ENCODE data around the gene RPL27A.

RPL27A gene

DNA sequence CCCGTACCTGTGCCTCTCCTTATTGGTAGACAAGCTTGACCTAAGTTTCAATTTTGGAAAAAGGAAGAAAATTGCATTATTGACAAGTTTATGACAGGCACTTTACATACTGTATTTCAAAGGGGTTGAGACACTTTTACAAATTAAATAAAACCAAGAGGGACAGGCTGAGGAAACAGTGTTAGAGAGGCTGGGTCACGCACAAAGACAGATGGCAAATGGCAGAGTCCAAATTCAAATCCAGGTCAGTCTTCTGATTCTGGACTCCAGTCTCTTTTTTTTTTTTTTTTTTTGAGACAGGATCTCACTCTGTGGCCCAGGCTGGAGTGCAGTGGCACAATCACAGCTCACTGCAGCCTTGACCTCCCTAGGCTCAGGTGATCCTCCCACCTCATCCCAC, 10.2 kb upstream of the RPL27A start:
- H3K4me3 ChIP-seq (ENCODE audit: low read depth, low read length), result no peak overlapping the region
- TF ChIP-seq, protein P1, sequence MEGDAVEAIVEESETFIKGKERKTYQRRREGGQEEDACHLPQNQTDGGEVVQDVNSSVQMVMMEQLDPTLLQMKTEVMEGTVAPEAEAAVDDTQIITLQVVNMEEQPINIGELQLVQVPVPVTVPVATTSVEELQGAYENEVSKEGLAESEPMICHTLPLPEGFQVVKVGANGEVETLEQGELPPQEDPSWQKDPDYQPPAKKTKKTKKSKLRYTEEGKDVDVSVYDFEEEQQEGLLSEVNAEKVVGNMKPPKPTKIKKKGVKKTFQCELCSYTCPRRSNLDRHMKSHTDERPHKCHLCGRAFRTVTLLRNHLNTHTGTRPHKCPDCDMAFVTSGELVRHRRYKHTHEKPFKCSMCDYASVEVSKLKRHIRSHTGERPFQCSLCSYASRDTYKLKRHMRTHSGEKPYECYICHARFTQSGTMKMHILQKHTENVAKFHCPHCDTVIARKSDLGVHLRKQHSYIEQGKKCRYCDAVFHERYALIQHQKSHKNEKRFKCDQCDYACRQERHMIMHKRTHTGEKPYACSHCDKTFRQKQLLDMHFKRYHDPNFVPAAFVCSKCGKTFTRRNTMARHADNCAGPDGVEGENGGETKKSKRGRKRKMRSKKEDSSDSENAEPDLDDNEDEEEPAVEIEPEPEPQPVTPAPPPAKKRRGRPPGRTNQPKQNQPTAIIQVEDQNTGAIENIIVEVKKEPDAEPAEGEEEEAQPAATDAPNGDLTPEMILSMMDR (conservative IDR thresholded peaks at IDR 0.05; ENCODE audit: low read depth, low read length), result no peak
- DNase-seq (ENCODE audit: low read depth), result no peak

DNA sequence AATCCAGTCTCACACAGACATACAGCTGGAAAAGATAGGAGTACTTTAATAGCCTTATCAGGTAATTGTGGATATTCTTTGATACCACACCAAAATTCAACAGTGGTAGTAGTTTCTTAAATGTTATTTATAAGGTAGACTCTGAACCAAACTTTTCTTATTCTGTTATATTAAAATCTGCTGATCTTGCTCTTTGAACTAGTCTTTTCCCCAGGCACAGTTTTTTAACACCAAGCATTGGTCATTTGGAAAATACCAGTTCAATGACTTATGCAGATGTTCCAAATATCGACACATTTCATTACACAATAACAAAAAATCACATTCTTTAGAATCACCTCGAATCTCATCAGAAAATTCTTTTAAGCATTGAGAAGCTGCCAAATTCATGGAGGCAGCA, 7.7 kb upstream of the RPL27A start:
- no peak for DNase-seq (ENCODE audit: low read depth)
- H3K4me3 ChIP-seq (ENCODE audit: low read depth, low read length), result no peak overlapping the region
- TF ChIP-seq, protein P1 (conservative IDR thresholded peaks at IDR 0.05; ENCODE audit: low read depth, low read length), result no peak

DNA sequence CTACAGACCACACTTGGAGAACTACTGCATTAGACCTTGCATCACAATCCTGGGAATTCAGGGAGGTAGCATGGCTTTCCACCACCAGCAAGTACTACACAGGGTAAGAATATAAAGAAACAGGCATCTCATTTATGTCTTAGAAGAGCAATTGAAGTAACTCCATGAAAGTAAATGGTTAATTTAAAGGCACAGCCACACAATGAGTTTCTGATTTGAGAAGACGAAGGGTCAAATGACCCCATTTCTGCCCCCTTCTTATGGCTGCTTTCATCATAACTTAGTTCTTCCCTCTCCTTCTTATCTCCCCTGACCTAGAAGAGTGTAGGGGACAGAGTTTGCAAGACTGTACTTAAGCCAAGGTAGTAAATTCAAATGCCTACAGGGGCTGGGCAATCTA, 6.1 kb upstream of the RPL27A start:
- H3K4me3 ChIP-seq (ENCODE audit: low read depth, low read length), result no peak overlapping the region
- no peak for DNase-seq (ENCODE audit: low read depth)
- TF ChIP-seq, protein P1 (conservative IDR thresholded peaks at IDR 0.05; ENCODE audit: low read depth, low read length), result no peak

DNA sequence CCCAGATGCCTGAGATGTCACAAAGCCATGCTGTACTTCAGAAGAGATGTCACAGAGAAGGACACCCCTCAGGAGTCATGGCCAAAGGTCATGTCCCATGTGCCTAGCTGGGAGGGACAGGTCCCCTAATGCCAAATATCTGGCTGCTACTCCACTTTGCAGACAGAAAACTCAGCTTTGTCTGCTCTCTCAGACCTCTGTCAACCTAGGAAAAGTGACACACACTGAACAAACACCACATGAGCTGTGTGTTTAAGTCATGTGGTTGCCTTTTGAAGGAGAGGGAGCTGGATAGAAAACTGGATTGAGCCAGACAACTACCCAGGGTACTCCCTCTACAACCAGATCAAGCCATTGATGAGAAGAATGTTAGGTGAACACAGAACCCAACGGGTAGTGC, 3.6 kb upstream of the RPL27A start:
- TF ChIP-seq, protein P1 (conservative IDR thresholded peaks at IDR 0.05; ENCODE audit: low read depth, low read length), result no peak
- no peak overlapping the region for H3K4me3 ChIP-seq (ENCODE audit: low read depth, low read length)

DNA sequence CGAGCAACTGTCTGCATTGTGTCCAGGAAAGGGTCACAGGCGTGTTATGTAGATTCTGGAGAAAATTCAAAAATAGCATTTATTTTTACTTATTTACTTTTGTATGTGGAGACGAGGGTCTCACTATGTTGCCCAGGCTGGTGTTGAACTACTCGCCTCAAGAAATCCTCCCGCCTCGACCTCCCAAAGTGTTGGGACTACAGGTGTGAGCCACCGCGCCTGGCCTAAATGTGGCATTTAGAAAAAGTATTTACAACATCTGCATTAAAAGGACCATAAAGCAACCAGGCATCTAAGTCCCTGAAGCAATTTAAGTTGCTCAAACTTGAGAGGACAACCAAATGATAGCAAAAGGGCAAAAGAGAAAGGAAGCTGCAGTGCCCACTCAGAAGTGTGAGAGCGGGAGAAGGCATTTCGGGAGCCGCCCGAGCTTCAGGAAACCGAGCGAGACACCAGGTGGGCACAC, 722 bp upstream of the RPL27A start:
- TF ChIP-seq, protein P1 (conservative IDR thresholded peaks at IDR 0.05; ENCODE audit: low read depth, low read length), result peak; percentile 1
- DNase-seq (ENCODE audit: low read depth), result no peak

More for the DNA sequence above, 3.6 kb upstream of the RPL27A start:
- no peak for DNase-seq (ENCODE audit: low read depth)

DNA sequence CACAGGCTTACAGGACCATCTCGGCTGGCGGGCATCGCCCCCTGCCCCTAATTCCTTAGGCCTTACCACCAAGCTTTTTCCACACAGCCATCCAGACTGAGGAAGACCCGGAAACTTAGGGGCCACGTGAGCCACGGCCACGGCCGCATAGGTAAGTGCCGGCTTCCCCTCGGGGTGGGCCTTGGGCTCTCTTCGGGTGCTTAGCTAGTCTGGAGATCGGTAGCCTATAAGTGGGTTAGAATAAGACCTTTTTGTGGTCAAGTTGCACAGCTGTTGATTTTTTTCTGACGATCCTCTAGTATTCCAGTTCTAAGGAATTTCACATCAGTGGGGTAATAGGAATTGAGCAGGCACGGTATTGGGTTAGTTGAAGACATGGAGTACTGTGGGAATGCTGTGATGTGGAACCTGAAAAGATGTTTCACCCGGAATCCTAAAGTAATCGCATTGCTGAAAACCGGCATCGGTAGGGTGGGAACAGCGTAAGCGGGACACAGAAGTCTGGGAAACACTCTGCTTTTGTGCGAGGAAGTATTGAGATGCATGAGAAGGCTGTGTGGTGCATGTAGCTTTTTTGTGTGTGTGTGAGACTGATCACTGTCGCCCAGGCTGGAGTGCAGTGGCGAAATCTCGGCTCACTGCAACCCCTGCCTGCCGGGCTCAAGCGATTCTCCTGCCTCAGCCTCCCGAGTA, 669 bp downstream of the RPL27A start:
- peak overlapping the region; percentile 99 for H3K4me3 ChIP-seq (ENCODE audit: low read depth, low read length)
- TF ChIP-seq, protein P1 (conservative IDR thresholded peaks at IDR 0.05; ENCODE audit: low read depth, low read length), result no peak
- DNase-seq (ENCODE audit: low read depth), result peak; percentile 36

More for the DNA sequence above, 722 bp upstream of the RPL27A start:
- peak overlapping the region; percentile 99 for H3K4me3 ChIP-seq (ENCODE audit: low read depth, low read length)
